ENCODE data around the gene NSUN7. TPM values are rescaled to one million over a fixed set of nuclear protein-coding genes. Genes with fewer than 3 reads are reported as not detected.

NSUN7 gene
- polyA plus RNA-seq, 1 donor: 1.8 TPM

GRCh38 chr4:40734497-40734896 lies 15.3 kb upstream of the NSUN7 start:
- DNase-seq (ENCODE audit: low read depth): no peak

DNA sequence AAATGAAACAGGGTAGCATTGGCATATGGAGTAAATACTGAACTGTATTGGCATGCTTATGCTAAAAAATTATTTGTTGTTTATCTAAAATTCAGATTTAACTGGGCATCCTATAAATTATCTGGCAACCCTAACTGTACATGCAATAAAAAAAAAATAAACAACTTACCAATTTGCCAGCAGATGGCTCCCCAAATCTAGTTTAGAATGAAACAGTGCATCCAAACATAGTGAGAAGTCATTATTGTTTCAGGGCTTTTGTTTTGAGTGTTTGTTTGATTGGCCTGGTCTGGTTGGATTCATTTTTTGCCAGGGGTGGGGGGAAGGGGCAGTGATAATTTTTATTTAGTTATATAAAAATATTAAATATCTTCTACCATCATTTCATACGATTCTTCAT lies 12.8 kb upstream of the NSUN7 start:
- no peak for DNase-seq (ENCODE audit: low read depth)

DNA sequence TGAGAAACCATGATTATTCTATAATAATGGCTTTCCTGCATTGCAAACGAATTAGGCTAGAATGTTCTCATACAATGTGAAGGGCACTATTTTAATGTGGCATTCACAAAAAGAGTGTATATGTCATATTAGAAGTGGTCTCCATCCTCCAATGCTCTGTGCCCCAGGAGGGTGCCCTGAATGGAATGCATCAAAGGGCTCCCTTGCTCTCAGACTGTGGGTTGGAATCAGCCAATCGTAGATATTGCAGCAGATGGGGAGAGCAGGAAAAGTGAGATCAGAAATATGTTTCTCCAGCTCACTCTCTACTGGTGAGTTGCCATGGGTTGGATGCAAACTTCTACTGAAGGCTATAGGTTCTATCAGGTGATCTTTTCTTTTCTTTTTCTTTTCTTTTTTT lies 11.9 kb upstream of the NSUN7 start:
- DNase-seq (ENCODE audit: low read depth): no peak

DNA sequence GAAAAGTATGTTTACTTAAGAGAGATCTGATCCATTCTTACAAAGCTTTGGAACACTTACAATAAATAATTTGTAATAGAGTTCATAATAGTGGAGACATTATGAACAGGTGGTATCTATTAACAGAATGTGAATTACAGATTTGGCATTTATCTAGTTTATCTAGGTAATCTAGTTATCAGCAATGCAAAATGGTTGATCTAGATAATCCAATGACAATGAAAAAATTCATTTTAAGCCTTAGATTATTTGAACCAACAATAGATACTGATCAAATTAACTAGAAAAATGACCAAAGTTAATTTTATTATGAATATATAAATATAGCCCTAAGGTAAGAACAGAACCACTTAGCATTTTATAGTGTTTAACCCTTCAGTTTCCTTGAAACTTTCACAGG lies 10.4 kb upstream of the NSUN7 start:
- no peak for DNase-seq (ENCODE audit: low read depth)

DNA sequence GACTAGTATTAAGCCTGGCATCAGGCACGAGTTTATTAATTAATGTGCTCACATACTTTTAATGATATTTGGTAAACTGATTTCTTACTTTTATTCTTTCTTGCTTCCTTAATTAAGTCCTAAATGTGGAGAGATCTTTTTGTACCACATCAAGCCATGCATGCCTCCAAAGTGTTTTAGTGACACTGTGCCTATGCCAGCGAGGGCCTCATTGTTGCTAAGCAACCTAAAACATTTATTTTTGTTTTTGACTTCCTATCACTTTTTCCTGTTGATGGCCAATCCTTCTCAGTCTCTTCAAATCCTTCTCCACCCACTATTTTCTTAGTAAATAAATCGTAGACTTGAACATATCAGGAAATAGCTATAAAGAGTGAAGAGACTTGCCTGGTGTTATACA lies 5.5 kb upstream of the NSUN7 start:
- DNase-seq (ENCODE audit: low read depth): no peak

DNA sequence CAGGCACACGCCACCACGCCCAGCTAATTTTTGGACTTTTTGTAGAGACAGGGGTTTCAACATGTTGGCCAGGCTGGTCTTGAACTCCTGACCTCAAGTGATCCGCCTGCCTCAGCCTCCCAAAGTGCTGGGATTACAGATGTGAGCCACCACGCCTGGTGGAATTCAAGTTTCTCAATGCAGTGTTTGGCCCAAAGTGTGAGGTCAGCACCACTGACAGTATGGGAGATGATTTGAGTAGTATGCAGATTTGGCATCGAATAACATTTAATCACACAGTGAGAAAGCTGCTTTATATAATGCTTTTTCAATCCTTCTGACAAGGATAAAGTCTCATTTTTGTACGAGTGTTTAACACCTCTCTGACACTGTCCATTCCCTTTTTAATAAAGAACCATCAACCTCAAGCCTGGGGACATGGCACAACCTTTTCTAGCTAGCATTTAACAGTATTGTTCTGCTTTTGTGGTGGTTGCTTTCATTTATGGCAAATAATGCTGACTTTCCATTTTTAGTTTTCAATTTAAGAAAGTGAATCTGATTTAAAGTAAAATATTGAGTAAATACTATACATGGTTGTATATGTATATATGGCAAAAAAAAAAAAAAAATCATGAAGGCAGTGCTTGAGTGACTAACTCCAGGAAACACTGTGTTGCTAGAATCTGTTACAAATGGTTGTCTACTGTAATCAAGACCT lies 4.3 kb upstream of the NSUN7 start:
- DNase-seq (ENCODE audit: low read depth): no peak

DNA sequence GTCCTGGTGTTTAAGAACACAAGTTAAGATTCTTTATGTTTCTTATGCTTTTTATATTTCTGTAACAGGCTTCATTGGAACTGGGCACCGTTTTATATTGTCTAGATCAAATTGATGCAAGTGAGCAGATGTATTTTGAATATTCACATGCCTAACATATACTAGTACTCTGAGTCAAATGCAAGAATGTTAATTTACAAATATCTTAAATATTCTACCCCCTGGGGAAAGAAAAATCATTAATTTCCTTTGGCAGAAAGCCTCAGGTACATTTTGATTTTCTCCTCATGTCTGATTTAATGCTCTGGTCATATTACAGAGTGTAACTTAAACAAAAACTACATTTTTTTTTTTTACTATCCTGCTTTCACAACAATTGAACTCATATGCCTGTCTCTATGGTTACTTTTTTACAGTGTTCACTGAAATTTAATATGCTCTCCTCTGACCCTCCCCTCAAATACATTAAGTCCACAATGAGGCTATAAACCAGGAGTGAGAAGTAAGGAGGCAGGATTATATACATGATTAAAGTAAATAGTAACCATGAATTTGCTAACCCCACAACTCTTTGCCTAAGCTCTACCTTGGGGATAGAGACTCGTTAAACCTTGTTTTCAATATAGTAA lies 2.4 kb upstream of the NSUN7 start:
- DNase-seq (ENCODE audit: low read depth): no peak

GRCh38 chr4:40750461-40751258 lies 905 bp downstream of the NSUN7 start:
- DNase-seq (ENCODE audit: low read depth): no peak

DNA sequence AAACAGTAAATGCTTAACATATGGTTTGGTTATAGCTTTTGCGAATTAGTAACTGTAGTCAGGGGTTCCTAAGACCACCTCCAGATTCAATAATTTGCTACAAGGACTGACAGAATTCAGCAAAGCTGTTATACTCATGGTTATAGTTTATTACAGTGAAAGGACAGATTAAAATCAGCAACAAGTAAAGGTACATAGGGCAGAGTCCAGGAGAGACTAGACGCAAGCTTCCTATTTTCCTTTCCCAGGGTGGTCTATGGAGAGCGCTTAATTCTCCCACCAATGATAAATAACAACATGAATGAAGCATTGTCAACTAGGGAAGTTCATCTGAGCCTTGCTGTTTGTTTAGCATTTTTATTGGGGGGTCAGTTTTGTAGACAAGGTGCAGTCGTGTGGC lies 5.9 kb downstream of the NSUN7 start:
- no peak for DNase-seq (ENCODE audit: low read depth)

DNA sequence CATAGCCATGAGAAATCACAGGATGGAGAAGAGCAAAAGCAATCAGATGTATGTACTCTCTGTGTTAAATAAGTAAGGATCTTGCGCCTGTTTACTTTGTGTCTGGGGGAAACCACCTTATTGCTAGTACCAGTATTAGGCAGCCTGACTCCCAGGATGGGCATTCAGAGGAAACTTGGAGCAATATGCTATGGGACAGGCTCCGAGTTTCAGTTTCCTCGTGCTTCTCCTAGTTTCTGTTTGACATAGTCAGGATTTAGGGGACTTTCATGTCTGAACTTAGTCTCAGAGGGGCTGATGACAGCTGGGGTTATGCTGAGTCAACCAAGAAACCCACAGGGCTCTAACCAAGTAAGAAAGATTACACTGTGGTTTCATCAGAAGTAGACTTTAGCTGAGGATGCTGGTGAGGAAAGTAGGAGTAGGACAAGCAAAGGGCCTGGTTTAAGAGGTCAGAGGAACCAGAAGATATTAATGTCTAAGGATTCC lies 13.5 kb downstream of the NSUN7 start:
- no peak for DNase-seq (ENCODE audit: low read depth)

- DNase-seq (ENCODE audit: low read depth): no peak
Measured at GRCh38 chr4:40769266-40769665, 19.5 kb downstream of the NSUN7 start.

DNA sequence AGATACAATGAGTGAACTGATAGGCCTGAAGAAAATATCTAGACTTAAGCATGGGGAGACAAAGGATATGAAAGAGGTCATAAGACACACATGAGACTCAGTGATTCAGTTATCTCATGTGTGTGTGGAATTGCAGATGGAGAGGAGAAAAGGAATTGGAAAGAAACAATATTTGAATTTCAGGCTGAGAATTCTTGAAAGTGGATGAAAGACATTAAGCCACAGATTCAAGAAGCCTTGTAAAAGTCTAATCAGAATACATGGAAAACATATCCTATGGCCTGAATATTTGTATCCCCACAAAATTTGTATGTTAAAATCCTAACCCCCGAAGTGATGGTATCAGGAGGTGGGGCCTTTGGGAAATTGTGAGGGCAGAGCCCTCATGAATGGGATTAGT lies 28.3 kb downstream of the NSUN7 start:
- no peak for DNase-seq (ENCODE audit: low read depth)

DNA sequence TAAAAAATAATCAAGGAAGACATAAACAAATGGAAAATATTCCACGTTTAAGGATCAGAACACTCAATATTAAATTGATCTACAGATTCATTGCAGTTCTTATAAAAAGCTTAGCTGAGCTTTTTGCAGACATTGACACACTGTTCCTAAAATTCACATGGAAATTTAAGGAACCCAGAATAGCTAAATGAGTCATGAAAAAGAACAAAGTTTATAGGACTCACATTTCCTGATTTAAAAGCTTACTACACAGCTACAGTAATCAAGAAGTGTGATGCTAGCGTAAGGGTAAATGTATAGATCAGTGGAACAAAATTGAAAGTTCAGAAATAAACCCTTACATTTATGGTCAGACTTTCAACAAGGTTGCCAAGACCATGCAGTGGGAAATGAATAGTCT lies 33.1 kb downstream of the NSUN7 start:
- no peak for DNase-seq (ENCODE audit: low read depth)

DNA sequence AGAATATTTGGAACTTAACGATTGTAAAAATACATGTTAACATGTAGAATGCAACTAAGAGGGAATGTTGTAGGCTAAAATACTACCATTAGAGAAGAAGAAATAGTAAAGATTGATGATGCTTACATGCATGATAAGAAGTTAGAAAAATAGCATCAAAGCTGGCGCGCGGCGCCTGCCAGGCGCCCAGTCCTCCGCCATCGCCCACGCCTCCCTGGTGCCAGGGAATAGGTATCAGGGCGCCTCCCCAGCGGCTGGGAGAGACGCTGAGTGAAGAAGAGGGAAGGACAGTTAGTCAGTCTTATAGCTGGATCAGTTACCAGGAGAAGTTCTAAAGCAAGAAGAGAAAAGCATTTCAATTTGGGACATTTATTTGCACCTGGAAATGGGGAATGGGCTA lies 36.0 kb downstream of the NSUN7 start:
- no peak for DNase-seq (ENCODE audit: low read depth)

DNA sequence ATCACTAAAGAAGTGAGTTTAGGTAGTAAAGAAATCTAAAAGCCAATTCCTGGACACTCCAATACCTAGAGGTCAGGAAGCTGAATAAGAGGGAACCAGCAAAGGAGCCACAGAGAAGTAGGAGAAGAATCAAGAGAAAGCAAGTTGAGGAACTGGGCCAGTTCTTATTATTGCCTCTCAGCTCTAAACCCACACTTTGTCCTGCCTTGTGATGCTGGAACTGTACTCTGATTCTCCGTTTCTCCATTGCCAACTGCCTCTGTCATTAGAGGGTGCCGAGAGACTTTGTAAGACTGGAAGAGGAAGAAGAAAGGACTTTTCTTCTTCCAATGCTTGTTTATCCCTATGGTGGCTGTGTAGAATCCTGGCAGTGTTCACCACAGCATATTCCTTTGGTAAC lies 38.6 kb downstream of the NSUN7 start:
- no peak for DNase-seq (ENCODE audit: low read depth)

DNA sequence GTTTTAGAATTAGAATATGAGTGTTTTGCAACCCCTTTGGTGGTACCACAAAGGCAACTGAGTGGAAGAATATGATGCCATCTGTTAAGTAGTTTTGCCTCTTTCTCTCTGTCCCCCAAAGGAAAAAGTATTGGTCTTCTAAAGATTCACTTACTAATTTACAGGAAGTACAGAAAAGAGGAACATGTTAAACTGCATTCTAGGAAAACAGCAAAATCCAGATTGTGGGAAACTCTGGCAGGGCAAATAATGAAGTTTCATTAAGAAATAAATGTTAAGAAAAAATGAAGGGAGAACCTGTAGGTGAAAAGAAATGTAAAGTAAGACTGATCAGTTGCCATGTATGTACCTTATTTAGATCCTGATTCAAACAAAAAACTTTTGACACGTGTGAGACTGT lies 39.3 kb downstream of the NSUN7 start:
- DNase-seq (ENCODE audit: low read depth): no peak

DNA sequence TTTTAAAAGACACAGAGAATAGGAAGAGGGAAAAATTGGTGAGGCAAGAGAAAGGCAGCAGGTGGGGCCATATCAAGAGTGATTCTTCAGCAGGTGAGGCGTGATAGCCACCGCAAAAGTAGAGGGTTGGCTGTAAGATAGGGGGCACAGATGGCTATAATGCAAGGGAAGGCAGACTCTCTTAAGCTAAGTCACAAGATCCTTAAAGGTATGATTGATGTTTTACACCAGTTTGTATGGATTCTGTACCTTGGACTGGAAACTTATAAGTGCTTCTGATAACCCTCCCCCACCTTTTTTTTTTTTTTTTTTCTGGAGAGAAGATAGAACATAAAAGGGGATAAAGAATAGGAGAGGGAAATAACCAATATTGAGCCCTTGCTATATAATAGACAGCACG lies 40.0 kb downstream of the NSUN7 start:
- no peak for DNase-seq (ENCODE audit: low read depth)

DNA sequence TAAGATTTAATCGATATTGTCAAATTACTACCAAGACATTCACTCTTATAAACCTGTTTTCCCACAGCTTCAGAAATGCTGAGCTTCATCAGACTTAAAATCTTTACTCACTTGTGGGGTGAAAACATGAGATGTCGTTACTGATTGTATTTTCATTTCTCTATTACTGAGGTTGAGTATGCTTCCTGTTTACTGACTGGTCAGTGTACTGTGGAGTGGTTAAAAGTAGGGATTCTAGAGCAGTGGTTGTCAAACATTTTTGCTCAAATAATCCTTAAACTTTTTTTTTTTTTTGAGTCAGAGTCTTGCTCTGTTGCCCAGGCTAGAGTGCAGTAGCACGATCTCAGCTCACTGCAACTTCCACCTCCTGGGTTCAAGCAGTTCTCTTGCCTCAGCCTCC lies 50.3 kb downstream of the NSUN7 start:
- DNase-seq (ENCODE audit: low read depth): no peak

GRCh38 chr4:40804598-40804997 lies 54.8 kb downstream of the NSUN7 start:
- DNase-seq (ENCODE audit: low read depth): no peak

- DNase-seq (ENCODE audit: low read depth): no peak
Measured at GRCh38 chr4:40808926-40809457, 59.2 kb downstream of the NSUN7 start.

GRCh38 chr4:40811956-40812355 lies 62.2 kb downstream of the NSUN7 start:
- DNase-seq (ENCODE audit: low read depth): no peak

- no peak for DNase-seq (ENCODE audit: low read depth)
Measured at GRCh38 chr4:40812386-40812785, 62.6 kb downstream of the NSUN7 start.

GRCh38 chr4:40812856-40813255 lies 63.1 kb downstream of the NSUN7 start:
- no peak for DNase-seq (ENCODE audit: low read depth)

Measured in forelimb muscle (tissue), 1 donor.